HG03469 (cell line): Measurements from ENCODE around the gene SLC25A18.
"Not testable (repeated sequence)": the region's sequence is repeated elsewhere in the genome, so short reads cannot be mapped to it uniquely, and the experiment has no call there.

Experiments used
- ATAC-seq: cut with Tn5 transposase; IDR thresholded peaks from one replicate; pipeline ENCODE4 v1.9.1; 2021; ENCODE audit warnings: mild to moderate bottlenecking, moderate library complexity, moderate number of reproducible peaks; ENCODE audit not compliant: unreplicated experiment

The SLC25A18 gene

DNA sequence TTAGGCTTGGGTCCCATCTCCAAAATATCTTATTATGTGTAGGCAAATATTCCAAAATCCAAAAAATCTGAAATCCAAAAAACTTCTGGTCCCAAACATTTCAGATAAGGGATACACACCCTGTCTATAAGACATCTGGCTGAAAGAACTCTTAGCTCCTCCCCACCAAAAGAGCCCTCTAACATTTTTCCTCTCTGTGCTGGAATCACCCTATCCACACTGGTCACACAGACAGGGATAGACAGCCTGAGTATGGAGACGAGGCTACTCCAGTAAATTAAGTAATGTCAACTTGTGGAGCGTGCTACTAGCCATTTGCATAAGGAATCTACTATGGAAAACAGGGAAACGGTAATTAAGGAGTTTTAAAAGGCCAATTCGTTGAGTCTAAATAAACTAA is 40.4 kb downstream of the SLC25A18 start:
- ATAC-seq: no peak

DNA sequence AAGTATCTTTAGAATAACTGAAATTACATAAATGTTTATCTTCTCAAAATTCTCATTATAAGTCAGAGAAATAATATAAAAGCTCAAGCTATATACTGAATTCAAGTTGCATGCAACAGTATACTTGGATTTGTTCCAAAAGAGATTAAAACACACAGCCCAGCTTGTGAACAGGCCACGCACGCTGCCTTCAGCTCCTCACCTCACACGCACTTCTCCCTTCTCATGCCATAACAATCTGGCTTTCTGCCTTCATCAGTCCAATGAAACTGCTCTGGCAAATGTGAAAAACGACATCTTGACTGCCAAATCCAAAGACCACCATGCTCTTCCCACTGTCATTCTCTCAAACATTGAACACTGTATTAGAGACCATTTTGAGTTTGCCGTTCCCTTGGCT is 43.2 kb downstream of the SLC25A18 start:
- ATAC-seq: no peak

GRCh38 chr22:17607891-17608521 is 44.7 kb downstream of the SLC25A18 start:
- ATAC-seq: no peak

DNA sequence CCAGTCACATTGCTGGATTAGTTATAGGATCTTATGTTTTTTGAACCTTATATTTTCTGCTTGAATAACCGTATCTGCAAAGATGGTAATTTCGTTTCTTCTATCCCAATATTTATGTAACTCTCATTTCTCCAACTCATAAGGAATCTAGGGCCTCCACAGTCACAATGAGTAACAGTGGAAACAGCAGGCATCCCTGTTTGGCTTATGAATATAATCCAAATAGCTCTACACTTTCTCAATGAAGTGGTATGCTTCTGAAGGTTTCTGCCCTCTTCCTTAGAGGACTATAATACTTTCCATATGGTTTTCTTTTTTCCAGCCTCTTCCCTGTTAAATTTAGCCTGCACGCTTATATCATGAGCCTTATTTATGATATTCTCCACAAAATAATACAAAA is 48.8 kb downstream of the SLC25A18 start:
- no peak for ATAC-seq

DNA sequence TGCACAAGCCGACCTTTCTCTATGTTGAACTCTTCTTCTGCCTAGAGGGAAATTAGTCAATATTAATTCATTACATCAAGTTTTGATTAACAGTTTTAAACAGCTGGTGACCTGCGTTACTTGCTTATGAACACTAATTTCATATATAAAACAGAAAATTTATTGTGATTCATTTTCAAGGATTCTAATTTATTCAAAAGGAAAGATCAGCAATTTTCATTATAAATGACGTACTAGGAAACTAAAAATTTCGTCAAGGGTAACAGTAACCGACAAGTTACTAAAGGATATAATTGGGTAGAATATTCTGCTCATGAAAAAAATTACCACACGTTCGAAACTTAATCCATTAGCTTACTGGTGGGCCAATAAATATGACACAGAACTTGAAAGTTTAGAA is 50.0 kb downstream of the SLC25A18 start:
- ATAC-seq: no peak

- no peak for ATAC-seq
These were observed 64.7 kb downstream of the SLC25A18 start for GRCh38 chr22:17627961-17628405.

DNA sequence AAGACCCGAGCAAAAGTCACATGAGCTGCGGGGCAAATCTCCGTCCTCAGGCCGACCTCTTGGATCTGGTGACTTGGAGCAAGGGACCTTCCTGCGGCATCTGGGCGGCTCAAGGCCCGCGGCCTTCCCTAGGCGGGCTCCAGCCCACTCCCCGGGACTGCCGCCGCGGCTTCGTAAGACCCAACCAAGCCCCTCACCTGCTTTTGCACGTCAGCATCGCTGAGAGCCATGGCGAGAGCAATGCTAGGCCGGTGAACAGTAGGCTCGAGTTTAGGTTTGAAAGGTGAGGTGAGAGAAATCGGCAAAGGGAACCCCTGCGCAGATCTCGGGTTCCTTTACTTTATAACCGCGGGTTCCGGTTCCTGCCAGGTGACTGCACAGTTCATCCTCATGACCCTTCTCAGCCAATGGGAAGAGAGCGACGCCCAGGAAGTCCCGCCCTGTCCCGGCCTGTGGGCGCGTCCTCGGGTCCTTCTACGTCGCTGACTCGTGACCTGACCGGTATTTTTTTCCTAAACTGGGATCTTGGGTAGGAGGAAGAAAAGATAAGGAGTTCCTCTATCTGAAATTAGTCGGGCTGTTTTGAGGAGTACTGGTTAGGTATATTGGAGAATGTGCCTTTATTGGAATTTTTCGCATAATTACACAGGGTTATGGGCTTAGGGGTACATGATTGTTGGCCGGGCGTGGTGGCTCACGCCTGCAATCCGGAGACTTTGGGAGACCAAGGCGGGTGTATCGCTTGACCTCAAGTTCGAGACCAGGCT is 65.3 kb downstream of the SLC25A18 start, which contains the start of gene ATP6V1E1:
Gene ATP6V1E1 (minus strand): TSS at position 344 of the 767 bp plus-strand sequence. CDS start 114 bp downstream, at position 230.
- peak; percentile 89 for ATAC-seq

DNA sequence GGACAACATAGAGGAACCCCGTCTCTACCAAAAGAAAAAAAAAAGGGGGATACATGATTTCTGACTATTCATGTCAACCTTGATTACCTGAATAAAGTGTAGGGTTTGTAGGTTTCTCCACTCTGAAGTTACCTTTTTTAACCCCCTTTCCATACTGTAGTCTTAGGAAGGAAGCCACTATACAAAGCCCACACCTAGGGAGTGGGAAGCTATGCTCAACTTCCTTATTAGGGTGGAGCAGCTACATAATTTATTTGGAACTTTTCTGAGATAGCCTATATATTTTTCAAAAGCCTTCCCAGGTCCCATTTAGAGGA is 65.8 kb downstream of the SLC25A18 start:
- ATAC-seq: no peak

DNA sequence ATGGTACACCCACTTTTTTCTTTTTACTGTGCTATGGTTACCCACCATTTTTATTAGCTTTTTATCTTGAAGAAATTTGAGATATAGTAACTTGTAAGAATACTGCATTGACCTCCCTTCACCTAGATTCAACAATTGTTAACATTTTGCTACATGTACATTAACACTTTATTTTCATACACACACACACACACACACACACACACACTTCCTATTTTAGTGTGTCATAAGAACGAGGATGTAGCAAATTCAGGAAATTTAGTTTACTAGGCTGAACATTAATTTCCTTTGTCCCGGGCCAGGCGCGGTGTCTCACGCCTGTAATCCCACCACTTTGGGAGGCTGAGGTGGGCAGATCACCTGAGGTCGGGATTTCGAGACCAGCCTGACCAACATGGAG is 66.3 kb downstream of the SLC25A18 start:
- no peak for ATAC-seq

DNA sequence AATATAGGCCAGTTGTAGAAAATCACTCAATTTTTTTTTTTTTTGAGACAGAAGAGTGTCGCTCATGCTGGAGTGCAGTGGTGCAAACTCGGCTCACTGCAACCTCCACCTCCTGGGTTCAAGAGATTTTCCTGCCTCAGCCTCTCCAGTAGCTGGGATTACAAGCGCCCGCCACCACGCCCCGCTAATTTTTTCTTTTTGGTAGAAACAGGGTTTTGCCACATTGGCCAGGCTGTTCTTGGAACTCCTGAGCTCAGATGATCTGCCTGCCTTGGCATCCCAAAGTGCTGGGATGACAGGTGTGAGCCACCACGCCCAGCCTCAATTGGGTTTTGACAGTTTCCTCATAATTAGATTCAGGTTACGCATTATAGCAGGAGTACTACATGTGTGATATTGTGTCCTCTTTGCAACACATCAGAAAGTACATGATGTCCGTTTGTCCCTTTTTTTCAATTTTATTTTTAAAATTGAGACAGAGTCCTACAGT is 67.8 kb downstream of the SLC25A18 start:
- ATAC-seq: no peak

- no peak for ATAC-seq
These were observed 70.1 kb downstream of the SLC25A18 start for GRCh38 chr22:17633217-17633997.

- ATAC-seq: no peak
These were observed 70.7 kb downstream of the SLC25A18 start for GRCh38 chr22:17633998-17634323.

DNA sequence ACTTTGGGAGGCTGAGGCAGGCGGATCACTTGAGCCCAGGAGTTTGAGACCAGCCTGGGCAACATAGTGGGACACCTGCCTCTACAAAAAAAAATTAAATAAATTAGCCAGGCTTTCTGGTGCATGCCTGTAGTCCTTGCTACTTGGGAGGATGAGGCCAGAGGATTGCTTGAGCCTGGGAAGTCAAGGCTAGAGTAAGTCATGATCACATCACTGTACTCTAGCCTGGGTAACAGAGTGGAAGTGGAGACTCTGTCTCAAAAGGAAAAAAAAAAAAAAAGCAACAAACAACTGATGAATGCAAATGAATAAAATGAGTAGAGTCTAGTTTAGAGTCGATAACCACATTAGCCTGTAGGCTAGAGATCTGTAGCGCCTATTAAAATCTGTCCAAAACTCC is 71.4 kb downstream of the SLC25A18 start:
- no peak for ATAC-seq

DNA sequence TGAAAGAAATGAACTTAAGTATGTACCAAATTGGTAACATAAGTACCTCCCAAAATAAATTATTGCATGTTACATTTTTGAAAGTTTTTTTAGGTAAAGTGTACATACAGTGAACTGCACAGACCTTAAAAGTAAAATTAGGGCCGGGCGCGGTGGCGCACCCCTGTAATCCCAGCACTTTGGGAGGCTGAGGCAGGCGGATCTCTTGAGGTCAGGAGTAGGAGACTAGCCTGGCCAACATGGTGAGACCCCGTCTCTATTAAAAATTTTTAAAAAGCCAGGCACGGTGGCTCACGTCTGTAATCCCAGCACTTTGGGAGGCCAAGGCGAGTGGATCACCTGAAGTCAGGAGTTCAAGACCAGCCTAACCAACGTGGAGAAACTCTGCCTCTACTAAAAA is 73.6 kb downstream of the SLC25A18 start:
- not testable (repeated sequence) for ATAC-seq

- no peak for ATAC-seq
These were observed 74.3 kb downstream of the SLC25A18 start for GRCh38 chr22:17637490-17638181.

GRCh38 chr22:17638182-17638431 is 74.8 kb downstream of the SLC25A18 start:
- ATAC-seq: peak; percentile 15

DNA sequence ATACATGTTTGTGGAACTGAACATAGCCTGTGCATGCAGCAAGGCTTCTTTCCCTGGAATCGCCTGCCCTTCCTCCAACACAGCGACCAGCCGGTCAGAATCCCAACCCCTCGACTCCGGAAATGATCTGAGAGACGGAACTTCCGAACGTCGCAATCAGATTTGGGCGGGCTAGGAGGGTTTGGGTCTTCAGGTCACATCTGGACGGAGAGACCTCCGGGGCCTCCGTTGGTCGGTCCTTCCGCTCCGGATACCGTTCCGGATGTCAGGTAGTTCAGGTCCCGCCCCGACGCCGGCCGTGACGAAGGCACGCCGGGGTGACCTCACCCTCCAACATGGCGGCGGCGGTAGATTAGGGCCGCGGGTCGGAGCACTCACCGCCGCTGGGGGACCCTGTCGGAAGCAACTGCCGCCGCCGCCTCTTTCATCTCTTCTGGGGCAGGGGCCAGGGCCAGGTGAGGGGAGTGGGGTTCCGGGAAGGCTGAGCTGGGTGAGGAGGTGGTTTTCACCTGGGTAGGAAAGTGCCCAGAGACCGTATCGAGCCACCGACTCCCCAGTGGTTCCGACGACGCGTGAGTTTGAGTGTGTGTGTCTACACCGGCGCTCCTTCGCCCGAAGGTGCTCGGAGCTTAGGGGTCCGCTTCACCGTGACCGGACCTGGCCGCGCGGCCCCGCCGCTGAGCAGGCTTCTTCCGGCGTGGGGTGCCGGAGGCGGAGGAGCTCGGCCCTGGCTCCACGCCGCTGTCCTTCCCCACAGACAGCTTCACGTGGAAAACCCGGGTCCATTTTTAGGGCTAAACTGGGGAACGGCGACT is 75.3 kb downstream of the SLC25A18 start, which contains the start of gene BCL2L13:
Gene BCL2L13 (plus strand): TSS at position 326 of the 815 bp plus-strand sequence. CDS start 16,955 bp downstream, outside the sequence.
- ATAC-seq: peak; percentile 71

DNA sequence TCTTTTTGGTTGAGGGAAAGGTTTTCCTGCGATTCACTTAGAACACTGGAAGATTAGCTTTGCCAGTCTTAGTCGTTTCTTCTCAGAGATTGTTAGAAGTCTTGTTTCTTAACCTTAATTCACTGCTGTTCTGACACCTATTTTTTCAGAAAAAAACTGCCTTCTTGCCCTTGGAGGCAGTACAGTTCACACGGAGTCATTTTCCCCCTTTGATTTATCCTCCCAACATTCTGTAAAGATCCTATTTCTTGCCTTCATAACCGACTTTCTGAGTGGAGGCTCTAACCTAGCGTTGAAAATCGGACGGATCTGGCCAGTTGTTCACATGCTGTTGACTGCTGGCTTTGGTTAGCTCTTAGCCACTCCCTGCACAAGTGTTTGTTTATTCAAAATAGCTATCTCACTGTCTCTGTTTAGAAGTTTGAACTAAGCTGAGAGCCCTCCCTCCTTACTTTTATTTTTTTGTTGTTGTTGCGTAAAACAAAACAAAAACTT is 76.0 kb downstream of the SLC25A18 start:
- ATAC-seq: no peak
